HG03469 (cell line): ENCODE results near the gene PLAGL2.

Source experiments
- ATAC-seq: cut with Tn5 transposase; IDR thresholded peaks from one replicate; pipeline ENCODE4 v1.9.1; 2021; ENCODE audit warnings: mild to moderate bottlenecking, moderate library complexity, moderate number of reproducible peaks; ENCODE audit not compliant: unreplicated experiment

Gene PLAGL2

DNA sequence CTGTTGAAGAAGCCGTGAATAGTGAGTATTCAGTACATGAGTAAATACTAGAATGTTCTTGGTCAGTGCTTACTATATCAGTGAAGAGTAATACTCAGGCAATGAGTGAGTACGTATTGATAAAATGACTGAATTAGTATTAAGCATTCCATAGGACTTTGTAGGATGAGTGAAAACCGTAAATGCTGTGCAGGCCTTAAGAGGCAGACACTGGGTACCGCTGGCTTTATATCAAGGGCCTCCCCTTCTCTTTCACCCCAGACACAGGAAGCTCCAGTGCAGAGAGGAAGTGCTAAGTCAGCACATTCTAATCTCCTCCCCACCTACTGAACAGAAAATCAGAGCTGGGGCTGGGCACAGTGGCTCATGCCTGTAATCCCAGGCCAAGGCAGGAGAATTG is 24.3 kb upstream of the PLAGL2 start:
- ATAC-seq: no peak

DNA sequence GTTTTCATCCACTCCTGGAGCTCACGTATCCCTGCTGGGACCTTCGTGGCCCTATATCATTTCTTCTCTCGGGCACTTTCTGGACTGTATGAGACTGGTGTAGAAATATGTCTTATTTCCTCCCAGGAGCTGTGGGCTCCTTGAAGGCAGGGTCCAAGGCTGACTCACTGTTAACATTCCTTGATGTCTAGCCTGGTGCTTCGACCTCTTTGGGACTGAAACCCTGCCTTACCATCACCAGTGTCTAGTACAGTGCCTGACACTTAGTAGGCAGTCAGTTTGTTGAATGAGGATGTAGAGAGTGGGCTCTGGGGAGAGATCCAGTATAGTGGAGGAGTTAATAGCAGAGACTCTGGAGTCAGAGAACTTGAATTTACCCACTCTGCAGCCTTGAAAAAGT is 23.7 kb upstream of the PLAGL2 start:
- no peak for ATAC-seq

- ATAC-seq: no peak
These were observed 23.2 kb upstream of the PLAGL2 start for GRCh38 chr20:32230707-32231106.

DNA sequence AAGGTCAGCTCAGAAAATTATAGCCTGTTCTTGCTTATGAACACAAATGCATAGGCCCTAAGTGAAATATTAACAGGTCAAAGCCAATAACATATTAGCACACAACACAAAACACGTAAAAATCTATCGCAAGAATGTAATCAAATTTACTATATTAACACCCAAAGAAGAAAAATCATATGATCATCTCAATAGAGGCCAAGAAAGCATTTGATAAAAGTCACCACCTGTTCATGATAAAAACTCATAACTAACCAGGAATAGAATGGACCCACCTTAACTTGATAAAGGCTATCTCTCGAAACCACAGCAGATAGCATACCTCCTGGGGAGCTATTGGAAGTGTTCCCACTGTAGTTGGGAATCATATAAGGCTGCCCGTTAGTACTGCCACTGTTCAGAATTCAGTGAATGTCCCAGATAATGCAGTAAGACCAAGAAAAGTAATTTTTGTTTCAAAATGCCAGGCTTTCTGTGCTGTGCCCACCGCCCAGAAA is 21.8 kb upstream of the PLAGL2 start:
- no peak for ATAC-seq

DNA sequence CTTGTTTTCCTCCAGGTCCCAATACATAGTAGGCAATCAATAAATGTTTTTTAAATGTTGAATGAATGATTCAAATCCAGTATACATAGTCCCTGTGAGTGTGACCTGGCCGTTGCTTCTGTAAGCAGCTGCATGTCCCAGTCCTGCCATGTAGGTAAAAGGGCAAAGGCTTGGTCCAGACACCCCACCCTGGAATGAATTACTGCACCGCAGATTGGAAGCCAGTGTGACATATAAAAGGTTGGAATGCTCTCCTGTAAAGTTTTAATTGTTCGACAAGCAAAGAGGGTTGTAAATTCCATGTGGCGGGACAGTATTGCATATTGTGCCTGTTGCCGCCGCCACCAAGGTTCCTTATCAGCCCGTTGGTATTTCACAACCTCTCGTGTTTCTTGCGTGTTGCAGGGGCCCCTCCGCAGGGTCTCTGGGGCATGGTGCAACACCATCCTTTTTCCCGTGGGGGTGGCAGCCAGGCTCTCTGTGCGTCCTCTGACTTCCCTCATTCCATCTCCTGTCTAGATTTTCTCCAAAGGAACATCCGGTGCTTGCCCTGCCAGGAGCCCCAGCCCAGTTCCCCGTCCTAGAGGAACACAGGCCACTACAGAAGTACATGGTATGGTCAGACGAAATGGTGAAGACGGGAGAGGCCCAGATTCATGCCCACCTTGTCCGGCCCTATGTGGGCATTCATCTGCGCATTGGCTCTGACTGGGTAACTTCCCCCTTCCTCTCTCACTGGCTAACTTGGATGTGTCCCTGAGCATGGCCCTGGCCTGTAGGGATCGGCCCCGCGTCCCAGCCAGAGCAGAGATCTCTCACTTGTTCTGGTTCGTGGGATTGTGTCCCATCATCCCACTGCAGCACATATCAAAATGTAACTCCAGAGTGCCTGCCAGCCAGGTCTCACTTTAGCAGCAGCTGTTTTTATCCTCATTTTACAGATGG is 20.5 kb upstream of the PLAGL2 start:
- no peak for ATAC-seq

GRCh38 chr20:32227306-32227705 is 19.8 kb upstream of the PLAGL2 start:
- ATAC-seq: no peak

DNA sequence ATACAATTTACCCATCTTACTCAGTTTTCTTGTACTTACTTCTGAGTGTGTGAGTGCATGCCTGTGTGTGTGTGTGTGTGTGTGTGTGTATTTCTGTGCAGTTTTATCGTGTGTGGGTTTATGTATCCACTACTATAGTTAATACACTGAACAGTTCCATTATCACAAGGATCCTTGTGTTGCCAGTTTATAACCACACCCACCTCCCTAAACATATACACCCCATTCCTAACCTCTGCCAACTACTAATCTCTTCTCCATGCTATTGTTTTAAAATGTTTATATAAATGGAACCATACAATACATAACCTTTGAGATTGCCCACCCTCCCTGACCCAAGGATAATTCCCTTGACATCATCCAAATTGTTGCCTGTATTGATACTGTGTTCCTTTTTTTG is 18.8 kb upstream of the PLAGL2 start:
- ATAC-seq: no peak

DNA sequence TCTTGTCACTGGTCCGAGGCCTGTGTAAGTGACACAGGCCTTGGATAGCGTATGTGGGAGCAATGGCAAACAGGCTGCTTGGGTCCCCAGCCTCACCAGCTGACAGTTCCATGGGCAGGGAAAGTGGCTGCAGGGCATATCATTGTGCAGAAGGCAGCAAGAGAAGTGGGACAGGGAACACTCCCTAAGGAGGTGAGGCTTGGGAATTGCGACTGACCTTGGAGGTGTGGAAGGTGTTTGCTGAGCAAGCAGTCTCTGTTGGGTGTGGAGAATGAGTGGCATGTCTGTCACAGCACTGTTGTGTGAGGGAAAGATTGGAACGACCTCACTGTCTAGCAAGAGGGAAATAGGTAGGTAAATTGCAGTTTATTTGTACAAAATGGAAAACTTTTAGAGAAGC is 16.9 kb upstream of the PLAGL2 start:
- ATAC-seq: no peak

DNA sequence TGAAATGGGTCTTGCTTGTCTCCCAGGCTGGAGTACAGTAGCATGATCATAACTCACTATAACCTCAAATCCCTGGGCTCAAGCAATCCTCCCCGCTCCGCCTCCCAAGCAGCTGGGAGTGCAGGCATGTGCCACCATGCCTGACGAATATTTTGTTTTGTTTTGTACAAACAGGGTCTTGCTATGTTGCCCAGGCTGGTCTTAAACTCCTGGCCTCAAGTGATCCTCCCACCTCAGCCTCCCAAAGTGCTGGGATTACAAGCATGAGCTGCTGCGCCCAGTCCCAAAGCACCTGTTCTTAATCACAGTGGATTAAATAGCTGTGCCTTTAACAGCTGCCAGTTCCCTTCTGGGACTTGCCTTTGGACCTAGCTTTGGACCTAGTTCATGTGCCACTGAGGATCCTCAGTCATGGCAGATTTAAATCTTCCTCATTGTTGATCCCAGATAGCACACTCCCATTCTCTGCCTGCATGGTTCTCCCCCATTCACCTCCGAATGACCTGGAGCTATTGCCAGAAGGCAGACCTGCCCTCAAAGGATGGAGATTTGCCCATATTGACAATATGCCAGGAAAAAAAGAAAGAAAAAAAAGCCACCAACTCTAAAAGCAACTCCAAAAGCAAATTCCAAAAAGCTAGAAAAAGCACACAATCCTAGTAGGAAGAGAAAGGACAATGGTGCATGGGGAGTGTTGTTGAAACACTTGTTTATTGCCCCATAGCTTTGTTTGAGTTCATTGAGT is 10.8 kb upstream of the PLAGL2 start:
- ATAC-seq: no peak

DNA sequence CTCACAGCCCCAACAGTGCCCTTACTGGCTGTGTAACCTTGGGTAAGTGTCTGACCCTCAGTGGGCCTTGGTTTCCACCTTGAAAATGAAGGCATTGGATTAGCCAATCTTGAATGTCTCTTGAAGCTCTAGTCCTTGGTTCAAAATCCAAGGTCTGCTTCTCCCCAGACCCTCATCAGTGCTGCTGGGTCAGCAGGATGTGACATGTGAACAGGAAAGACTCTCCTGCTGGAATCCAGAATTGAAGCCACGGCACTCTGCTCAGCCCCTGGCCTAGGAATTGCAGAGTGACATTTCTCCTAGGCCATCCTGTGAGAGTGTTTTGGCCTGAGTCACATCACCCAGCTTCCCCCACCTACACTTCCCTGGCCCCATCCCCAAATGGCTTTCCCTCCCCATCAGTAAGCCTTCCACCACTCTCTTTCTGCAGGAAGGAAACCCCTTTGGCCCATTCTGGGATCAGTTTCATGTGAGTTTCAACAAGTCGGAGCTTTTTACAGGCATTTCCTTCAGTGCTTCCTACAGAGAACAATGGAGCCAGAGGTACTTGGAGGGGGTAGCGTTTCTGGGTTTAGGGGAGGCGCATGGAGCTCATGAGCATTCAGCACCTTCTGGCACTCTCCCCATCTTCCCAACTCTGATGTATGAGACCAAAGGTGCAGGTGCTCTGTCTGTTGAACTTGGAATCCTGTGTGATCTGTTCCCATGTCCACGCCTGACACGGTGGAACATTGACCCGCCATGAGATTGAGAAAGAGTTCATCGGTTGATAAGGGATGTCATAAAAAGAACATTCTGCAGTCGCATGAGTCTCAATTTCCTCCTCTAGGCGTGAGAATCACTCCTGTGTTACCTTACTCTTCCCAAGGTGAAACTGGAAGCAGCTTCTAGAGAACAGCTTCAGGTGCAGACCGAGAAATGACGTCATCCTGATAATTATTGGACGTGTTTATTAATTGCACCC is 8.9 kb upstream of the PLAGL2 start:
- ATAC-seq: no peak

DNA sequence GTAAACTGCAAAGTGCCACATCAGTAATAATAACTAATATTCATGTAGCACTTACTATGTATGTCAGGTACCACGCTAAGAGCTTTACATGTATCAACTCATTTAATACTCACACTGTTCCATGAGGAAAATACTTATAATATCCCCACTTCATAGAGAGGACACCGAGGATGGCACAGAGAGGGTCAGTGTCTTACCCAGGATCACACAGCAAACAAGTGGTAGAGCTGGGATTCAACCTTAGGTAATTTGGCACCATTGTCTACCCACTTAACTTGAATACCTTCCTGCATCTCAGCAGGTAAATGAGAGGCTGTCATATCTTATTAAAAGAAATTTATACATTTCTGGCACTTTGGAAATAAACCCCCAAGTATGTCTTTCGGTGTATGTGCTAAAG is 8.2 kb upstream of the PLAGL2 start:
- ATAC-seq: no peak

GRCh38 chr20:32215147-32215546 is 7.6 kb upstream of the PLAGL2 start:
- ATAC-seq: no peak

DNA sequence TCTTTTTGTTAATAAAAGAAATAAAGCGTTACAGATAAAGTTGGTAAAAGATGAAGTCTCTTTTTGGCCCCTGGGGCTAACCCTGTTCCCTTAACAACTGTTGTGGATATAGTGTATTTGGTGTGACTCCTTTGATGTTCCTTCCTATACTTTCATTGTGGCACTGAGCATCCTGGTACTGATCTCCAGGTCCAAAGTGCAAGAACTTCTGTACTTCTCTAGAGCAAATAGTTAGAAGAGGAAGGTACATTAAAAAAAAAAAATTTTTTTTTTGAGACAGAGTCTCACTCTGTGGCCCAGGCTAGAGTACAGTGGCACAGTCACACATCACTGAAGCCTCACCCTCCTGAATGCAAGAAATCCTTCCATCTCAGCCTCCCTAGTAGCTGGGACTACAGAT is 6.3 kb upstream of the PLAGL2 start:
- ATAC-seq: no peak

DNA sequence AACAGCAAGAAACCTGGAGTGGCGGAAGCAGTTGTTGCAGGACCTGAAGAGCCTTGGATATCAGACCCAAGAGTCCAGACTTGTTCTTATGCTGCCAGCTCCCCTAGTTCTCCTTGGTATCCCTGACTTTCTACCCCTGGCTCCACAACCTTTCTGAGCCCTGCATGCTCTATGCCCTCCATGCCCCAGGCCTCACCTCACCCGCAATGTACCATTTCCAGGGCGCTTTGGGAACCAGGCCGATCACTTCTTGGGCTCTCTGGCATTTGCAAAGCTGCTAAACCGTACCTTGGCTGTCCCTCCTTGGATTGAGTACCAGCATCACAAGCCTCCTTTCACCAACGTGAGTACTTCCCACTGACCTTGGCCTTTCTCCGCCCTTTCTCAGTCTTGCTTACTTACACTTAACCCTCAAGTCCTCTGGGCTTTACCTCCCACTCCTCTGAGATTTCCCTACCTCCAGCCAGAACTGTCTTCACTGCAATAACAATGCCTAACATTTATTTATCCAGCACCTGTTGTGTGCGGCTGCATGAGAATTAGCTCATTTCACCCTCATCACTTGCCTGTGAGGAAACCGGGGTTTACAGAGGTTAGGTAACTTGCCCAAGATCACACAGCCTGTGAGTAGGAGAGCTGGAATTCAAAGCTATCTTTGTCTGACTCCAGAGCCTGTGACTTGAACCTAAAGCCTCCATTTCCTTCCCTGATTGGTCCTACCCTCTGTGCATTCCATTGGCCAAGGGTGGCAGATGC is 2.5 kb upstream of the PLAGL2 start:
- ATAC-seq: no peak

- ATAC-seq: no peak
These were observed 1.1 kb upstream of the PLAGL2 start for GRCh38 chr20:32208499-32209154.

DNA sequence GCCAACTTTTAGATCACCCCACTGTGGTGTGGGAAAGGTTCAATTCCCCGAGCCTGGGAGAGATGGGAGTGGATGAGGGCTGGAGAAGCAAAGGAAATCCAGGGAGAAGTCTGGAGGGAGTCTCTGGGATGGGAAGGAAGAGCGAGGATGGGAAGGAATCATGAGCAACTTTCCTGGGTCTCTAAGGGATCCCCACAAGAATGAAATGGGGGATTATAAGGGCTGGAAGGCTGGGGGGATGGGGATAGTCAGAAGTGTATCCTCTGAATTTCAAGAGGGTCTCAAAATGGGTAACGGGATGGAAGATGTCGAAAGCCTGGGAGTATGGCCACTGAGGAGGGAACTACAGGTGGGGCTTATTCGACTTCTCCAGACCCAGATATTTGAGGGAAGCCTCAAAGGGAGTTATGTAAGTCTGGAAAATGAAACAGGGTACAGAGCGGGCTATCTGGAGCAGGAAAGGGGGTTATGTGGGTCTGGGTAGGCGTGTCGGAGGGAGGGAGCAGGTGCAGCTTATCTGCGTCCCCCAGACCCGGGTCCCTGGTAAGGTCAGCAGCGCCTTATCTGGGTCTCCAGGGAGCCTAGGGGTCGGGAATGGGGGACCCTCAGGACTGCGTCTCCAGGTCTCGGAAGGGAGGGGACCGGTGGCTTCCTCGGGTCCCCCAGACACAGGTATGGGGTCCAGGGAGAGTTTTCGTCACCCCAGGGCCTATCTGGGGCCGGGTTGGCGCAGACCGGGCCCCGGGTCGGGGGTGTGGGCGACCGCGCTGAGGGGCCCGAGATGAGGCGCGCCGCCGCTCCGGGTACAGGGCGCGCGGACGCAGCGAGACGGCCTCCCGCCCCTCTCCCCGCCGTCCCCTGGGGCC is 550 bp downstream of the PLAGL2 start:
- ATAC-seq: no peak

DNA sequence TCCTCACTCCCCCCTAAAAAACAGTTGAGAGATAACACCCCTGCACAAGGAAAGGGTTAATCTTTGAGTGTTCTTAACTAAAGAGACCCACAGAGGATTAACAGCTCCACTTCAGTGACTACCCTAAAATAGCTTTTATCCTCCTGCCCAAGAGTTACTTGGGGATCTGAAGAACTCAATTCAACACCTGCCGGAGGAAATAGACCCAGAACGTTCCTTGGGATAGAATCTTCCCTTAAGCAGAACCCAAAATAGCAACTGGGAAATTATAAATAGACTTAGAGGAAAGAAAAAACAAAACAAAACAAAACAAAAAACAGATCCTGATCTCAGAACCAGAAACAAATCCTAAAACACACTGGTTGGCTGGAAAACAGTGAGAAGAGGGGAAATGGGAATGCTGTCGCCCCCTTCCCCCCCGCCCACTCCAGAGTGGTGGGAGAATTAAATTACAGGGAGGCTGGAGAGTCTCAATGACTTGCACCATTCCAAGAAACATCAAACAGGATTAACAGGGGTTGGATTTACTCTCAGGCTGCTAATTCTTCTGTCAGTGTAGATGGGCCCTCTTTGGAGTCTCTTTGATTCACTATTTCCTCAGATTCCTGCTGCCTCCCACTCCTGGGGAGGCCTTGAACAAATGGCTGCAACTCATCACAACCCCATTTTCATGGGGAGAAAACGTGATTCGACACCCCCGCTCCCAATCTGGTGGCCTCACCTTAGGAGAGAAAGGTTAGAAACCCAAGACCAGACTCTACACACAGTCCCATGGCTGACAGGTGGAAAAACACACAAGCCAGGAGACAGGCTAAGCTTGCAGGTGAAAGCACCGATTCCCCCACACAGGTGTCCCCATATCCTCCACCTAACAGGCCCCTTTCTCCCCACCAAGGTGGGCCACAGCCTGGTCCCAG is 1.4 kb downstream of the PLAGL2 start:
- no peak for ATAC-seq
